SK-N-SH treated with all-trans-retinoic acid at 6 μM for 48 hours (cell line): Measurements from ENCODE around the gene MARCHF4.

Experiments
- ATAC-seq: fragments of 200-7000 bp; cut with Tn5 transposase; 3 replicates; pipeline ENCODE4 v1.9.1; 2020; ENCODE audit warnings: mild to moderate bottlenecking, moderate library complexity
- ARNTL ChIP-seq: fragments of 450-650 bp; formaldehyde crosslinking; IDR thresholded peaks from 2 replicates; pipeline ENCODE4 v1.5.0; 2020; ENCODE audit warnings: low read depth, mild to moderate bottlenecking, moderate library complexity, borderline replicate concordance
- BACH2 ChIP-seq: fragments of 250-450 bp; sonication (Bioruptor Pico); IDR thresholded peaks from 2 replicates; pipeline ENCODE4 v1.9.0; 2021; ENCODE audit warnings: mild to moderate bottlenecking, borderline replicate concordance
- CREB5 ChIP-seq: fragments of 250-450 bp; sonication (Bioruptor Pico); IDR thresholded peaks from 2 replicates; pipeline ENCODE4 v1.5.1; 2020; ENCODE audit warnings: low read depth, mild to moderate bottlenecking, moderate library complexity
- CSDC2 ChIP-seq: fragments of 250-450 bp; sonication (Bioruptor Pico); IDR thresholded peaks from 2 replicates; pipeline ENCODE4 v1.5.0; 2020; ENCODE audit warnings: mild to moderate bottlenecking, moderate library complexity
- CSRNP3 ChIP-seq: fragments of 250-450 bp; sonication (Bioruptor Pico); IDR thresholded peaks from 2 replicates; pipeline ENCODE4 v1.5.1; 2021; ENCODE audit warnings: mild to moderate bottlenecking, moderate library complexity
- ESRRG ChIP-seq: fragments of 250-450 bp; sonication (Bioruptor Pico); IDR thresholded peaks from 2 replicates; pipeline ENCODE4 v1.6.1; 2021; ENCODE audit warnings: mild to moderate bottlenecking
- GLIS3 ChIP-seq: fragments of 250-450 bp; sonication (Bioruptor Pico); IDR thresholded peaks from 2 replicates; pipeline ENCODE4 v1.5.0; 2020; ENCODE audit warnings: mild to moderate bottlenecking, moderate library complexity
- ISL1 ChIP-seq: fragments of 250-450 bp; sonication (Bioruptor Pico); IDR thresholded peaks from 2 replicates; pipeline ENCODE4 v2.1.2; 2022; ENCODE audit warnings: mild to moderate bottlenecking, moderate library complexity
- OSR1 ChIP-seq: fragments of 250-450 bp; sonication (Bioruptor Pico); IDR thresholded peaks from 2 replicates; pipeline ENCODE4 v1.8.0; 2022; ENCODE audit warnings: moderate library complexity, mild to moderate bottlenecking, inconsistent platforms
- POU6F1 ChIP-seq: fragments of 250-450 bp; sonication (Bioruptor Pico); IDR thresholded peaks from 2 replicates; pipeline ENCODE4 v1.8.0; 2021; ENCODE audit warnings: low read depth, mild to moderate bottlenecking, moderate library complexity, borderline replicate concordance
- PPARA ChIP-seq: fragments of 250-450 bp; sonication (Bioruptor Pico); IDR thresholded peaks from 2 replicates; pipeline ENCODE4 v1.5.0; 2020; ENCODE audit warnings: mild to moderate bottlenecking, borderline replicate concordance
- RARB ChIP-seq: fragments of 250-450 bp; sonication (Bioruptor Pico); IDR thresholded peaks from 2 replicates; pipeline ENCODE4 v1.8.0; 2021; ENCODE audit warnings: mild to moderate bottlenecking, moderate library complexity
- SNAI2 ChIP-seq: fragments of 250-450 bp; sonication (Bioruptor Pico); IDR thresholded peaks from 2 replicates; pipeline ENCODE4 v1.5.0; 2020; ENCODE audit warnings: mild to moderate bottlenecking, moderate library complexity
- TCF4 ChIP-seq: fragments of 250-450 bp; sonication (Bioruptor Pico); IDR thresholded peaks from 2 replicates; pipeline ENCODE4 v1.8.0; 2021; ENCODE audit warnings: mild to moderate bottlenecking, moderate library complexity, borderline replicate concordance
- TOX ChIP-seq: fragments of 250-450 bp; sonication (Bioruptor Pico); IDR thresholded peaks from 2 replicates; pipeline ENCODE4 v1.8.0; 2021; ENCODE audit warnings: mild to moderate bottlenecking, moderate library complexity, borderline replicate concordance
- TSHZ2 ChIP-seq: fragments of 250-450 bp; sonication (Bioruptor Pico); IDR thresholded peaks from 2 replicates; pipeline ENCODE4 v1.5.0; 2020; ENCODE audit warnings: mild to moderate bottlenecking, moderate library complexity
- ZC3H10 ChIP-seq: fragments of 250-450 bp; sonication (Bioruptor Pico); IDR thresholded peaks from 2 replicates; pipeline ENCODE4 v1.5.1; 2021; ENCODE audit warnings: mild to moderate bottlenecking, moderate library complexity
- ZFP30 ChIP-seq: fragments of 450-650 bp; formaldehyde crosslinking; IDR thresholded peaks from 2 replicates; pipeline ENCODE4 v1.5.0; 2022; ENCODE audit warnings: mild to moderate bottlenecking, moderate library complexity
- ZNF565 ChIP-seq: fragments of 450-650 bp; formaldehyde crosslinking; conservative IDR thresholded peaks from 2 replicates; pipeline ENCODE4 v1.5.0; 2020; ENCODE audit warnings: low read depth, mild to moderate bottlenecking, moderate library complexity
- ZNF70 ChIP-seq: fragments of 450-650 bp; formaldehyde crosslinking; IDR thresholded peaks from 2 replicates; pipeline ENCODE4 v1.5.0; 2020; ENCODE audit warnings: mild to moderate bottlenecking, moderate library complexity
- ZNF8 ChIP-seq: fragments of 450-650 bp; formaldehyde crosslinking; IDR thresholded peaks from 2 replicates; pipeline ENCODE4 v1.5.0; 2020; ENCODE audit warnings: mild to moderate bottlenecking, moderate library complexity

MARCHF4 gene

GRCh38 chr2:216415541-216415940 lies 43.3 kb upstream of the MARCHF4 start:
- no peak for TF ChIP-seq BACH2 (CRISPR knock-in tag)
- no peak for TF ChIP-seq TSHZ2 (CRISPR knock-in tag)
- TF ChIP-seq CSRNP3 = no peak
- no peak for TF ChIP-seq RARB (CRISPR knock-in tag)
- no peak for TF ChIP-seq ARNTL (CRISPR knock-in tag)
- no peak for TF ChIP-seq SNAI2 (CRISPR knock-in tag)
- TF ChIP-seq ISL1 (CRISPR knock-in tag) = no peak
- TF ChIP-seq ZC3H10 = no peak
- TF ChIP-seq CSDC2 (CRISPR knock-in tag) = no peak
- no peak for TF ChIP-seq TOX (CRISPR knock-in tag)
- no peak for TF ChIP-seq ZNF70 (CRISPR knock-in tag)
- TF ChIP-seq PPARA (CRISPR knock-in tag) = no peak
- TF ChIP-seq TCF4 (CRISPR knock-in tag) = no peak
- no peak for TF ChIP-seq GLIS3 (CRISPR knock-in tag)
- TF ChIP-seq CREB5 (CRISPR knock-in tag) = no peak
- no peak for TF ChIP-seq ZFP30
- no peak for TF ChIP-seq ESRRG (CRISPR knock-in tag)
- ATAC-seq = no peak

GRCh38 chr2:216414772-216415319 lies 42.6 kb upstream of the MARCHF4 start:
- no peak for TF ChIP-seq ZNF565
- TF ChIP-seq ESRRG (CRISPR knock-in tag) = no peak
- TF ChIP-seq TCF4 (CRISPR knock-in tag) = no peak
- no peak for TF ChIP-seq ZC3H10
- TF ChIP-seq, all 23 proteins: peak for 0
- no peak for ATAC-seq

GRCh38 chr2:216413882-216414281 lies 41.6 kb upstream of the MARCHF4 start:
- no peak for TF ChIP-seq ZNF70 (CRISPR knock-in tag)
- TF ChIP-seq ISL1 (CRISPR knock-in tag) = no peak
- TF ChIP-seq RARB (CRISPR knock-in tag) = no peak
- TF ChIP-seq POU6F1 (CRISPR knock-in tag) = no peak
- TF ChIP-seq ESRRG (CRISPR knock-in tag) = no peak
- TF ChIP-seq, all 23 proteins: peak for 0
- no peak for ATAC-seq

GRCh38 chr2:216412022-216412999 lies 40.0 kb upstream of the MARCHF4 start, which contains the start of gene SMARCAL1:
SMARCAL1 (plus strand) TSS chr2:216412484; CDS start chr2:216414705, 2,221 bp downstream.
- ATAC-seq = peak; percentile 95
- TF ChIP-seq TOX (CRISPR knock-in tag) (no peak), TCF4 (CRISPR knock-in tag) (no peak), OSR1 (CRISPR knock-in tag) (no peak), TSHZ2 (CRISPR knock-in tag) (peak; percentile 62), ZNF8 (no peak), POU6F1 (CRISPR knock-in tag) (no peak)
